Measurements from ENCODE around the gene HIBCH.

HIBCH gene

DNA sequence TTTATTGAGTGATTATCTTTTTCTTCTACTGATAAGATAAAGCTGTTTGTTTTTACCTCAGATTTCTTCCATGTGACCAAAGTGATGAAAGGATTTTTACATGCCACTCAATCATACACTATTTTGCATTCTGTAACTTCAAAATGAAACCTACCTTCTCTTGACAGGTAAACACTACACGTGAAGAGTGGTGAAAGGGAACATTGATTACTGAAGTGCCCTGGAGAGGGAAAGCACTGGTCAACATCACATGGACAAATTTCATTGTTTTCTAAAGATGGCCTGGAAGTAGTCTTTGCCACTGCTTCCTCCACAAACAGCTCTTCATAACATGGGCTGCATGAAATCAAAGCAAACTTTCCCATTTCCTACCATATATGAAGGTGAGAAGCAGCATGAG lies 120.1 kb downstream of the HIBCH start:
- H2BK15ac ChIP-seq (ENCODE audit: low read length): no peak overlapping the region
- no peaks in the 10 kb centered on the region for H3K27me3 ChIP-seq (ENCODE audit: control insufficient read depth in 3 of 3, insufficient read depth in 3 of 3, low read depth in 1 of 3, low read length in 3 of 3)
- H4K91ac ChIP-seq (ENCODE audit: low read depth, low read length, poor library complexity): no peak overlapping the region
- H2BK12ac ChIP-seq (ENCODE audit: low read length): no peak overlapping the region
- H3K14ac ChIP-seq (ENCODE audit: low read length): no peak overlapping the region
- no peak overlapping the region for H3K4ac ChIP-seq (ENCODE audit: low read length)
- no peaks in the 10 kb centered on the region for H3K79me1 ChIP-seq (ENCODE audit: low read depth, low read length)
- no peak overlapping the region for H3K27ac ChIP-seq (replicated peaks; ENCODE audit: low read length)
- peaks cover 3 to 27% of the 10 kb centered on the region in 2 donors for H3K36me3 ChIP-seq (replicated peaks in 1 of 2; ENCODE audit: control insufficient read depth in 2 of 2, insufficient read depth in 2 of 2, low read length in 2 of 2)
- H3K18ac ChIP-seq (ENCODE audit: low read length): no peak overlapping the region
- H3K9me3 ChIP-seq (replicated peaks in 1 of 2; ENCODE audit: control insufficient read depth in 2 of 2, insufficient read depth in 1 of 2, low read depth in 1 of 2, low read length in 2 of 2): no peaks in the 10 kb centered on the region
- H2AK5ac ChIP-seq (ENCODE audit: low read depth, low read length): no peak overlapping the region
- no peak overlapping the region for H2BK120ac ChIP-seq (ENCODE audit: low read depth, low read length)
- H3K9ac ChIP-seq (ENCODE audit: low read depth, low read length, poor library complexity): no peak overlapping the region
- H2BK5ac ChIP-seq (ENCODE audit: low read length): no peak overlapping the region
- H4K8ac ChIP-seq (ENCODE audit: low read depth, low read length): no peak overlapping the region
- no CpG with 5 or more reads among the region's 1 CpG for WGBS, 2 donors (ENCODE audit: extremely low coverage in 2 of 2, insufficient read length in 2 of 2, insufficient replicate concordance in 1 of 2)
- H3K4me3 ChIP-seq (ENCODE audit: low read length in 2 of 2): no peak overlapping the region
- H3K4me1 ChIP-seq (ENCODE audit: control insufficient read depth in 2 of 2, insufficient read depth in 1 of 2, low read depth in 1 of 2, low read length in 2 of 2): no peaks in the 10 kb centered on the region
- no peak overlapping the region for H3K23ac ChIP-seq (ENCODE audit: low read depth, low read length, poor library complexity)
- no peak for DNase-seq (ENCODE audit: low spot score)
- H2AFZ ChIP-seq (ENCODE audit: low read length): no peak overlapping the region
- H3K4me2 ChIP-seq (ENCODE audit: insufficient read depth, low read length, poor library complexity, severe bottlenecking): no peak overlapping the region

DNA sequence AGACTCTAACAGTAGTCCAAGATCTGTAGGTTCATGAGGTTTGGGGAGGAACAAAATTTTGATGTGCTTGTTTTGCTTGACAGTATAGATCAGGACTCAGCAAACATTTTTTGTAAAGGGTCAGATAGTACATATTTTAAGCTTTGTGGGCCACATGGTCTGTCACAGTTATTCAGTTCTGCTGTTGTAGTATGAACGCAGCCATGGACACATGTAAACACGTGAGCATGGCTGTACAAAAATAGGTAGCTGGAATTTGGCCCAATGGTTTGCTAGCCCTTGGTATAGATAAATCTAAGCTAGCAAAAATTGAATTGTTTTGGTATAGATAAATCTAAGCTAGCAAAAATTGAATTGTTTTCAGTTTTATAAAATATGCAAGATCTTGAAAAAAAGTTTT lies 120.5 kb downstream of the HIBCH start:
- WGBS, 2 donors (ENCODE audit: extremely low coverage in 2 of 2, insufficient read length in 2 of 2, insufficient replicate concordance in 1 of 2): no CpG with 5 or more reads among the region's 2 CpGs
- DNase-seq (ENCODE audit: low spot score): no peak
- no peak overlapping the region for H3K14ac ChIP-seq (ENCODE audit: low read length)
- no peak overlapping the region for H4K91ac ChIP-seq (ENCODE audit: low read depth, low read length, poor library complexity)
- H2AFZ ChIP-seq (ENCODE audit: low read length): no peak overlapping the region
- H2BK15ac ChIP-seq (ENCODE audit: low read length): no peak overlapping the region
- H3K4me2 ChIP-seq (ENCODE audit: insufficient read depth, low read length, poor library complexity, severe bottlenecking): no peak overlapping the region
- H2AK5ac ChIP-seq (ENCODE audit: low read depth, low read length): no peak overlapping the region
- H3K23ac ChIP-seq (ENCODE audit: low read depth, low read length, poor library complexity): no peak overlapping the region
- no peak overlapping the region for H3K9ac ChIP-seq (ENCODE audit: low read depth, low read length, poor library complexity)
- no peak overlapping the region for H3K27ac ChIP-seq (replicated peaks; ENCODE audit: low read length)
- H3K9me3 ChIP-seq (replicated peaks in 1 of 2; ENCODE audit: control insufficient read depth in 2 of 2, insufficient read depth in 1 of 2, low read depth in 1 of 2, low read length in 2 of 2): no peaks in the 10 kb centered on the region
- H3K18ac ChIP-seq (ENCODE audit: low read length): no peak overlapping the region
- no peak overlapping the region for H2BK120ac ChIP-seq (ENCODE audit: low read depth, low read length)
- no peaks in the 10 kb centered on the region for H3K79me1 ChIP-seq (ENCODE audit: low read depth, low read length)
- H2BK12ac ChIP-seq (ENCODE audit: low read length): no peak overlapping the region
- no peak overlapping the region for H3K4ac ChIP-seq (ENCODE audit: low read length)
- H3K4me1 ChIP-seq (ENCODE audit: control insufficient read depth in 2 of 2, insufficient read depth in 1 of 2, low read depth in 1 of 2, low read length in 2 of 2): no peaks in the 10 kb centered on the region
- no peak overlapping the region for H3K4me3 ChIP-seq (ENCODE audit: low read length in 2 of 2)
- H3K36me3 ChIP-seq (replicated peaks in 1 of 2; ENCODE audit: control insufficient read depth in 2 of 2, insufficient read depth in 2 of 2, low read length in 2 of 2): peaks cover 3 to 24% of the 10 kb centered on the region in 2 donors
- H3K27me3 ChIP-seq (ENCODE audit: control insufficient read depth in 3 of 3, insufficient read depth in 3 of 3, low read depth in 1 of 3, low read length in 3 of 3): no peaks in the 10 kb centered on the region
- no peak overlapping the region for H2BK5ac ChIP-seq (ENCODE audit: low read length)
- no peak overlapping the region for H4K8ac ChIP-seq (ENCODE audit: low read depth, low read length)

DNA sequence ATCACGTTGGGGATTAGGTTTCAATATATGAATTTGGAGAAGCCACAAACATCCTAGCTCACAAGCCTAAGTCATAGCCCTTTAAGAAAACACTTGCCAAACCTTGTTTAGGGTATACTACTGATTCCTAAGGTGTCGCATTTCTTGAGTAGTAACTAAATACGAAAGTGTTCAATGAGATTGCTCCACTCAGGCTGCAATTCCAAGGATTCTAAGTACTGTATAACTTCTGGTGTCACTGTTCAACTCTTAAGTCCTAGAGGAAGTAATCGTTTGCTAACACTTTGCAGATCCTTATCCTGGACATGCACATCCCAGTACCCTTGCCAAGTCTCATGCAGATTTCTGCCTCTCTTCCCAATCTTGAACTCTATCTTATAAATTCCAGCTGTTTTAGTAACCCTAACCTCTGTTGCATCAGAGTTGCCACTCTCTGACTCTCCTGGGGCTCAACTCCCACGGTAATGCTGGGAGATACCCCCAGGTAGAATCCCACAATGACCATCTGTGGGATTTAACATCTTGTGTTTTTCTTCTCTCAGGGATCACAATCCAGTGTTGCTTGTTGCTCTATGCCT lies 122.4 kb downstream of the HIBCH start:
- no peak overlapping the region for H2BK5ac ChIP-seq (ENCODE audit: low read length)
- WGBS, 2 donors (ENCODE audit: extremely low coverage in 2 of 2, insufficient read length in 2 of 2, insufficient replicate concordance in 1 of 2): no CpG with 5 or more reads among the region's 5 CpGs
- H3K4me1 ChIP-seq (ENCODE audit: control insufficient read depth in 2 of 2, insufficient read depth in 1 of 2, low read depth in 1 of 2, low read length in 2 of 2): no peaks in the 10 kb centered on the region

DNA sequence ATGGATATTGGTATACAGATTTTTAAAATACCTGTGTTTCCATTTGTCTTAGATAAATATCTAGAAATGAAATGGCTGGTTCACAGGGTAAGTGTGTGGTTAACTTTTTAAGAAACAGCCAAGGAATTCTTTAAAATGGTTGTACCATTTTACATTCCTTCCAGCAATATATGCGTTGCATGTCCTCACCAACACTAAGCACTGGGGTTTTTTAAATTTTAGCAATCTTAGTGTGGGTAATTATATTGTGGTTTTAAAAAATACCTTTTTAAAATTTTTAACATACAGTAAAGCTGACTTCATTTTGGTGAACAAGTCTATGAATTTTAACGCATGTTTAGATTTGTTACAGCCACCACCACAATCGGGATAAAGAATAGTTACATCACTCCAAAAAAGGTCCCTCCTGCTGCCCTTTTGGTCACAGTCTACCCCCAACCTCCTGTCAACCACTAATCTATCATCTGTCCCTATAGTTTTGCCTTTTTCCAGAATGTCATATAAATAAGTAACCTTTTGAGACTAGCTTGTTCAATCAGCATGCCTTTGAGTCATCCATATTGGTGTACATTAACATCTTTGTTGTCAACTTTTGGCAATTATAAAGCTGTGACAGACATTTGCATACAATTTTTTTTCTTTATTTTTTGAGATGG lies 129.0 kb downstream of the HIBCH start:
- Histone ChIP-seq H3K27me3 (ENCODE audit: control insufficient read depth in 3 of 3, insufficient read depth in 3 of 3, low read depth in 1 of 3, low read length in 3 of 3) (no peaks in the 10 kb centered on the region), H3K36me3 (replicated peaks in 1 of 2; ENCODE audit: control insufficient read depth in 2 of 2, insufficient read depth in 2 of 2, low read length in 2 of 2) (no peaks in the 10 kb centered on the region), H2BK5ac (ENCODE audit: low read length) (no peak overlapping the region), H2BK120ac (ENCODE audit: low read depth, low read length) (no peak overlapping the region), H3K14ac (ENCODE audit: low read length) (no peak overlapping the region), H3K27ac (replicated peaks; ENCODE audit: low read length) (no peak overlapping the region), H3K4ac (ENCODE audit: low read length) (no peak overlapping the region), H2AK5ac (ENCODE audit: low read depth, low read length) (no peak overlapping the region), H3K18ac (ENCODE audit: low read length) (no peak overlapping the region), H3K4me1 (ENCODE audit: control insufficient read depth in 2 of 2, insufficient read depth in 1 of 2, low read depth in 1 of 2, low read length in 2 of 2) (no peaks in the 10 kb centered on the region), H3K4me2 (ENCODE audit: insufficient read depth, low read length, poor library complexity, severe bottlenecking) (no peak overlapping the region), H4K8ac (ENCODE audit: low read depth, low read length) (no peak overlapping the region), H3K23ac (ENCODE audit: low read depth, low read length, poor library complexity) (no peak overlapping the region), H3K79me1 (ENCODE audit: low read depth, low read length) (no peaks in the 10 kb centered on the region), H3K4me3 (ENCODE audit: low read length in 2 of 2) (no peak overlapping the region), H4K91ac (ENCODE audit: low read depth, low read length, poor library complexity) (no peak overlapping the region), H2BK15ac (ENCODE audit: low read length) (no peak overlapping the region), H2BK12ac (ENCODE audit: low read length) (no peak overlapping the region), H2AFZ (ENCODE audit: low read length) (no peak overlapping the region), H3K9ac (ENCODE audit: low read depth, low read length, poor library complexity) (no peak overlapping the region), H3K9me3 (replicated peaks in 1 of 2; ENCODE audit: control insufficient read depth in 2 of 2, insufficient read depth in 1 of 2, low read depth in 1 of 2, low read length in 2 of 2) (no peaks in the 10 kb centered on the region)
- no peak for DNase-seq (ENCODE audit: low spot score)
- no CpG with 5 or more reads among the region's 3 CpGs for WGBS, 2 donors (ENCODE audit: extremely low coverage in 2 of 2, insufficient read length in 2 of 2, insufficient replicate concordance in 1 of 2)

More for the DNA sequence above, 122.4 kb downstream of the HIBCH start:
- Histone ChIP-seq H2BK120ac (ENCODE audit: low read depth, low read length) (no peak overlapping the region), H4K91ac (ENCODE audit: low read depth, low read length, poor library complexity) (no peak overlapping the region), H3K27ac (replicated peaks; ENCODE audit: low read length) (no peak overlapping the region), H3K4ac (ENCODE audit: low read length) (no peak overlapping the region), H3K9ac (ENCODE audit: low read depth, low read length, poor library complexity) (no peak overlapping the region), H3K36me3 (replicated peaks in 1 of 2; ENCODE audit: control insufficient read depth in 2 of 2, insufficient read depth in 2 of 2, low read length in 2 of 2) (peaks cover 3 to 16% of the 10 kb centered on the region in 2 donors), H2BK15ac (ENCODE audit: low read length) (no peak overlapping the region), H3K79me1 (ENCODE audit: low read depth, low read length) (no peaks in the 10 kb centered on the region), H4K8ac (ENCODE audit: low read depth, low read length) (no peak overlapping the region), H3K23ac (ENCODE audit: low read depth, low read length, poor library complexity) (no peak overlapping the region), H3K9me3 (replicated peaks in 1 of 2; ENCODE audit: control insufficient read depth in 2 of 2, insufficient read depth in 1 of 2, low read depth in 1 of 2, low read length in 2 of 2) (no peaks in the 10 kb centered on the region), H2AFZ (ENCODE audit: low read length) (no peak overlapping the region), H3K4me2 (ENCODE audit: insufficient read depth, low read length, poor library complexity, severe bottlenecking) (no peak overlapping the region), H2AK5ac (ENCODE audit: low read depth, low read length) (no peak overlapping the region), H2BK12ac (ENCODE audit: low read length) (no peak overlapping the region), H3K27me3 (ENCODE audit: control insufficient read depth in 3 of 3, insufficient read depth in 3 of 3, low read depth in 1 of 3, low read length in 3 of 3) (no peaks in the 10 kb centered on the region), H3K4me3 (ENCODE audit: low read length in 2 of 2) (no peak overlapping the region), H3K18ac (ENCODE audit: low read length) (no peak overlapping the region), H3K14ac (ENCODE audit: low read length) (no peak overlapping the region)
- no peak for DNase-seq (ENCODE audit: low spot score)

Data from neuronal stem cell (in vitro differentiated cells).